ENCODE measurements around the gene C8G. TPM values are rescaled to one million over a fixed set of nuclear protein-coding genes. Genes with fewer than 3 reads are reported as not detected.

Gene C8G
- total and polyA plus RNA-seq, 2 of the 4 experiments (the other 2 are of a cell fraction): 0.80 TPM; not detected in 1

DNA sequence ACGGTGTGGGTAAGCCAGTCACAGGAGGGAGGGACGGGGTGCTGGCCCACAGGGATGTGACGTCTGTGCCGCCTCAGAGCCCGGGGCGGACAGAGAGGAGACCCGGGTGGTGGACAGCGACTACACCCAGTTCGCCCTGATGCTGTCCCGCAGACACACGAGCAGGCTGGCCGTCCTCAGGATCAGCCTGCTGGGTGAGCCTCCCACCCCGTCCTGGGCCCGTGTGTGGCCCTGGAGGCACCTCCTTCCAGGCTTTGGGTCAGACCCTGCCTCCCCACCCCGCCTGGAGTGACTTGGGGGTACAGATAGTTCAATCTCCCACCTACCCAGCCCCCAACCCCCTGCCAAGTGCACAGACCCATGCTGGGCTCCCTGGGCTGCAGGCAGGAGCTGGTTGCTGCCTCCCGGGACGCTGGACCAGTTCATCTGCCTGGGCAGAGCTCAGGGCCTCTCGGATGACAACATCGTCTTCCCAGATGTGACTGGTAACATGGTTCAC lies 8.8 kb downstream of the C8G start:
- Histone ChIP-seq H2AFZ (replicated peaks; ENCODE audit: low read length, poor library complexity) (no peak overlapping the region), H3K9me1 (ENCODE audit: insufficient read depth, low read length) (no peaks in the 10 kb centered on the region), H3K14ac (replicated peaks; ENCODE audit: low read depth, low read length) (no peak overlapping the region), H2AK5ac (ENCODE audit: low read depth, low read length) (no peak overlapping the region), H3K9me3 (ENCODE audit: control insufficient read depth, insufficient read depth, low read length) (peaks cover 3% of the 10 kb centered on the region), H3K27me3 (ENCODE audit: control insufficient read depth, insufficient read depth, low read length) (peaks cover 18% of the 10 kb centered on the region; the same call in 1 of the 2 replicates), H3K27ac (ENCODE audit: insufficient read depth, low read length) (no peak overlapping the region), H2BK120ac (ENCODE audit: low read depth, low read length) (no peak overlapping the region), H2AK9ac (replicated peaks; ENCODE audit: low read depth, low read length, poor library complexity) (no peak overlapping the region), H2BK20ac (ENCODE audit: low read depth, low read length) (no peak overlapping the region), H3K4ac (ENCODE audit: low read depth, low read length) (no peak overlapping the region), H4K20me1 (ENCODE audit: insufficient read depth, low read length) (no peaks in the 10 kb centered on the region), H3K23ac (ENCODE audit: low read depth, low read length) (no peak overlapping the region), H3K9ac (ENCODE audit: low read depth, low read length) (no peak overlapping the region), H2BK15ac (ENCODE audit: low read depth, low read length) (no peak overlapping the region), H3K4me2 (ENCODE audit: low read depth, low read length) (no peak overlapping the region), H3K4me1 (ENCODE audit: control insufficient read depth, insufficient read depth, low read length) (no peaks in the 10 kb centered on the region; the same call in 1 of the 2 replicates), H4K5ac (ENCODE audit: low read depth, low read length) (no peak overlapping the region), H3K4me3 (ENCODE audit: insufficient read depth, low read depth, low read length) (no peak overlapping the region), H2BK5ac (ENCODE audit: low read depth, low read length, poor library complexity, severe bottlenecking) (no peak overlapping the region), H4K8ac (ENCODE audit: low read depth in 2 of 2, low read length in 2 of 2) (no peak overlapping the region), H3K79me1 (ENCODE audit: low read depth in 1 of 2, low read length in 2 of 2) (no peaks in the 10 kb centered on the region), H3K56ac (ENCODE audit: extremely low read depth, insufficient read depth, low read length) (no peak overlapping the region), H4K91ac (ENCODE audit: insufficient read depth, low read depth, low read length) (no peak overlapping the region), H3K36me3 (ENCODE audit: control insufficient read depth, insufficient read depth, low read length) (no peaks in the 10 kb centered on the region), H3K18ac (ENCODE audit: low read depth, low read length) (no peak overlapping the region)
- dilution Hi-C loops (cut with HindIII; ENCODE audit: low sequenced_read_pairs, unreplicated experiment) (no loop called here), intact Hi-C loops (cut with micrococcal nuclease) (no loop called here), in situ Hi-C loops (cut with MboI; ENCODE audit: low sequenced_read_pairs) (no loop called here)
- ATAC-seq (ENCODE audit: low read depth) (no peak), DNase-seq (no peak)
- POLR2A ChIA-PET (ENCODE audit: unreplicated experiment): no interaction called here
- CTCF ChIA-PET: no interaction called here
- no peak for TF ChIP-seq POLR2A (IDR thresholded peaks at IDR 0.05; ENCODE audit: low read depth, low read length)
- no peak for TF ChIP-seq RFX5 (IDR thresholded peaks at IDR 0.05; ENCODE audit: low read depth, low read length)
- no peak for TF ChIP-seq MXI1 (IDR thresholded peaks at IDR 0.05; ENCODE audit: borderline replicate concordance, low read depth, low read length)
- TF ChIP-seq SMC3 (IDR thresholded peaks at IDR 0.05; ENCODE audit: low read depth, low read length): no peak
- TF ChIP-seq FOS (IDR thresholded peaks at IDR 0.05; ENCODE audit: low read depth, low read length): no peak
- TF ChIP-seq MAFK (IDR thresholded peaks at IDR 0.05; ENCODE audit: low read depth, low read length): no peak
- TF ChIP-seq RAD21 (IDR thresholded peaks at IDR 0.05; ENCODE audit: low read length): no peak
- TF ChIP-seq MAZ (IDR thresholded peaks at IDR 0.05; ENCODE audit: borderline replicate concordance, low read depth, low read length): no peak
- TF ChIP-seq CEBPB (IDR thresholded peaks at IDR 0.05; ENCODE audit: low read depth, low read length): no peak
- TF ChIP-seq, protein P1, sequence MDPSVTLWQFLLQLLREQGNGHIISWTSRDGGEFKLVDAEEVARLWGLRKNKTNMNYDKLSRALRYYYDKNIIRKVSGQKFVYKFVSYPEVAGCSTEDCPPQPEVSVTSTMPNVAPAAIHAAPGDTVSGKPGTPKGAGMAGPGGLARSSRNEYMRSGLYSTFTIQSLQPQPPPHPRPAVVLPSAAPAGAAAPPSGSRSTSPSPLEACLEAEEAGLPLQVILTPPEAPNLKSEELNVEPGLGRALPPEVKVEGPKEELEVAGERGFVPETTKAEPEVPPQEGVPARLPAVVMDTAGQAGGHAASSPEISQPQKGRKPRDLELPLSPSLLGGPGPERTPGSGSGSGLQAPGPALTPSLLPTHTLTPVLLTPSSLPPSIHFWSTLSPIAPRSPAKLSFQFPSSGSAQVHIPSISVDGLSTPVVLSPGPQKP (IDR thresholded peaks at IDR 0.05; ENCODE audit: borderline replicate concordance, low read depth, low read length): no peak
- TF ChIP-seq, protein P2, sequence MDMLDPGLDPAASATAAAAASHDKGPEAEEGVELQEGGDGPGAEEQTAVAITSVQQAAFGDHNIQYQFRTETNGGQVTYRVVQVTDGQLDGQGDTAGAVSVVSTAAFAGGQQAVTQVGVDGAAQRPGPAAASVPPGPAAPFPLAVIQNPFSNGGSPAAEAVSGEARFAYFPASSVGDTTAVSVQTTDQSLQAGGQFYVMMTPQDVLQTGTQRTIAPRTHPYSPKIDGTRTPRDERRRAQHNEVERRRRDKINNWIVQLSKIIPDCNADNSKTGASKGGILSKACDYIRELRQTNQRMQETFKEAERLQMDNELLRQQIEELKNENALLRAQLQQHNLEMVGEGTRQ (IDR thresholded peaks at IDR 0.05; ENCODE audit: low read depth, low read length): no peak
- no peak for TF ChIP-seq CHD1 (IDR thresholded peaks at IDR 0.05; ENCODE audit: low read depth, low read length)
- TF ChIP-seq NFE2L2 (IDR thresholded peaks at IDR 0.05; ENCODE audit: low read depth, low read length): no peak
- no peak for TF ChIP-seq BHLHE40 (IDR thresholded peaks at IDR 0.05; ENCODE audit: low read depth, low read length)
- TF ChIP-seq, protein P3, sequence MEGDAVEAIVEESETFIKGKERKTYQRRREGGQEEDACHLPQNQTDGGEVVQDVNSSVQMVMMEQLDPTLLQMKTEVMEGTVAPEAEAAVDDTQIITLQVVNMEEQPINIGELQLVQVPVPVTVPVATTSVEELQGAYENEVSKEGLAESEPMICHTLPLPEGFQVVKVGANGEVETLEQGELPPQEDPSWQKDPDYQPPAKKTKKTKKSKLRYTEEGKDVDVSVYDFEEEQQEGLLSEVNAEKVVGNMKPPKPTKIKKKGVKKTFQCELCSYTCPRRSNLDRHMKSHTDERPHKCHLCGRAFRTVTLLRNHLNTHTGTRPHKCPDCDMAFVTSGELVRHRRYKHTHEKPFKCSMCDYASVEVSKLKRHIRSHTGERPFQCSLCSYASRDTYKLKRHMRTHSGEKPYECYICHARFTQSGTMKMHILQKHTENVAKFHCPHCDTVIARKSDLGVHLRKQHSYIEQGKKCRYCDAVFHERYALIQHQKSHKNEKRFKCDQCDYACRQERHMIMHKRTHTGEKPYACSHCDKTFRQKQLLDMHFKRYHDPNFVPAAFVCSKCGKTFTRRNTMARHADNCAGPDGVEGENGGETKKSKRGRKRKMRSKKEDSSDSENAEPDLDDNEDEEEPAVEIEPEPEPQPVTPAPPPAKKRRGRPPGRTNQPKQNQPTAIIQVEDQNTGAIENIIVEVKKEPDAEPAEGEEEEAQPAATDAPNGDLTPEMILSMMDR (conservative IDR thresholded peaks at IDR 0.05; ENCODE audit: low read depth, low read length): no peak
- no peak for TF ChIP-seq RCOR1 (IDR thresholded peaks at IDR 0.05; ENCODE audit: insufficient replicate concordance, low read length)
- BruUV-seq (replicated peaks): no TSS peak
- 58% methylated on average over 10 of the region's 19 CpGs; no CpG with 5 or more reads in 1 of the 2 experiments for whole genome bisulfite sequencing, 2 experiments (ENCODE audit: extremely low coverage in 2 of 2, insufficient read length in 1 of 2)

Measured in IMR-90 (cell line).